Ascending aorta (tissue), 2 donors: ENCODE data around the gene AFF3. TPM values are rescaled to one million over a fixed set of nuclear protein-coding genes. Genes with fewer than 3 reads are reported as not detected.

Source experiments
- DNase-seq, 2 donors: peaks; one replicate each; pipeline ENCODE4 v3.0.0-alpha.2; 2019; ENCODE audit warnings: low spot score in 2 of 2
- H3K27ac ChIP-seq, 2 donors: fragments of 200-600 bp; sonication (generic); one replicate each; pipeline ENCODE4 v1.5.1; 2016 to 2017; ENCODE audit warnings: mild to moderate bottlenecking in 1 of 2
- H3K27me3 ChIP-seq: fragments of 200-600 bp; sonication (generic); one replicate; pipeline ENCODE4 v1.5.1; 2017
- H3K36me3 ChIP-seq, 2 donors: fragments of 200-600 bp; sonication (generic); one replicate each; pipeline ENCODE4 v1.5.1; 2016
- H3K4me1 ChIP-seq, 2 donors: fragments of 200-600 bp; sonication (generic); one replicate each; pipeline ENCODE4 v1.5.1; 2016 to 2017; ENCODE audit warnings: mild to moderate bottlenecking in 1 of 2
- H3K4me3 ChIP-seq, 2 donors: fragments of 200-600 bp; sonication (generic); one replicate each; pipeline ENCODE4 v1.5.1; 2016 to 2017; ENCODE audit warnings: mild to moderate bottlenecking in 1 of 2
- H3K9me3 ChIP-seq, 2 donors: fragments of 200-600 bp; sonication (generic); one replicate each; pipeline ENCODE4 v1.5.1; 2016
- CTCF ChIP-seq, 3 experiments: fragments of 200-600 bp in 2 of 3; fragments of 450-650 bp in 1 of 3; sonication (generic) in 2 of 3; IDR thresholded peaks; one replicate each; pipeline ENCODE4 v1.5.1; 2016 to 2019; ENCODE audit warnings: antibody characterized with exemption in 3 of 3, mild to moderate bottlenecking in 1 of 3, moderate library complexity in 1 of 3
- intact Hi-C: fragments of 100-400 bp; cut with DNase I; formaldehyde crosslinking; loops from one replicate; pipeline ENCODE4 v1.15.1; 2023
- total RNA-seq: library from RNA; depleted of rRNA; stranded (reverse); fragments of >200 nt; gene quantifications from one replicate; pipeline ENCODE4 v1.1.0, GENCODE V29; 2016

The AFF3 gene
- total RNA-seq, 1 donor from 2014 or later: 7.1 TPM

GRCh38 chr2:99545604-99546003 is 596.8 kb downstream of the AFF3 start:
- H3K27me3 ChIP-seq: no peaks in the 10 kb centered on the region

DNA sequence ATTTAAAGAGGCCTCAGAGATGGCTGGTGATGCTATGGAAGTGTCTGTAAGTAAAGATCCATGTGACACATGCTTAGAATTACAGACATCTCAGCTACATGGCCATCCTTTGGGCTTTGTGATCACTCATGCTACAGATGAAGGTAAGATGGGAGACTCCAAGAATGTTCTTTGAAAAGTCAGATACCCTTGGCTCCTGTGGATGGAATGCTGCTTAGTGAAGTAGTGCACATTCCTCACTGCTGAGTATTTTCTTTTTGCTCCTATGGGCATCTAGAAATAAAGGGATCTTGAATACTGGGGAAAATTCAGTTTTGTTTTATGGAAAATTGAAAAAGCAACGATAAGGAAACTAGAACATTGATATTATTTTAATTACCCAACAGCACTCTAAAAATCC is 597.3 kb downstream of the AFF3 start:
- Histone ChIP-seq H3K4me1 (peaks cover 0 to 3% of the 10 kb centered on the region in 2 donors), H3K36me3 (no peaks in the 10 kb centered on the region), H3K27me3 (no peaks in the 10 kb centered on the region), H3K9me3 (no peaks in the 10 kb centered on the region), H3K27ac (no peak overlapping the region), H3K4me3 (no peak overlapping the region)
- intact Hi-C loops: no loop called here
- TF ChIP-seq CTCF (IDR thresholded peaks at IDR 0.05): no peak
- DNase-seq: no peak

More at GRCh38 chr2:99545604-99546003, 596.8 kb downstream of the AFF3 start:
- Histone ChIP-seq H3K4me1 (peaks cover 0 to 3% of the 10 kb centered on the region in 2 donors), H3K4me3 (no peak overlapping the region), H3K36me3 (no peaks in the 10 kb centered on the region), H3K27ac (no peak overlapping the region), H3K9me3 (no peaks in the 10 kb centered on the region)
- TF ChIP-seq CTCF (IDR thresholded peaks at IDR 0.05): no peak
- intact Hi-C loops: no loop called here
- DNase-seq: no peak

DNA sequence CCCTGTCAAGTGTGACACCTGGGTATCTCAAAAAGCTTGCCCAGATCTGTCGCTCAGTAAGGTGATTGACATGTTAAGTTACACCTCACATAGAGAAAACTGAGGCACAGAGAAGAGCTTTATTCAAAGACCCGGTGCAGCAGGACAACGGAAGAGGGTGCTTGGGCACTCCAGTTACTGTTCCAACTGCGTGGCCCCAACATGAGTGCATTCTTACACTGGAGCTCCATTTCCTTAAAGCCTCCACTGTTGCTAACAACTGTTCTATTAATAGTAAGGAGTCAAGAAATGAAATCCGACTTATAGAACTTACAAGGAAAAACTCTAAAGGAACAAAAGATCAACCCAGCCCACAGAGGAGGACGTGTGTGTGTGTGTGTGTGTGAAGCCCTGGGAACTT is 597.8 kb downstream of the AFF3 start:
- no peaks in the 10 kb centered on the region for H3K9me3 ChIP-seq
- intact Hi-C loops: no loop called here
- no peak for DNase-seq

GRCh38 chr2:99543247-99543646 is 599.1 kb downstream of the AFF3 start:
- Histone ChIP-seq H3K27me3 (no peaks in the 10 kb centered on the region), H3K27ac (no peak overlapping the region), H3K9me3 (no peaks in the 10 kb centered on the region), H3K36me3 (no peaks in the 10 kb centered on the region), H3K4me3 (no peak overlapping the region), H3K4me1 (peaks cover 0 to 3% of the 10 kb centered on the region in 2 donors)
- intact Hi-C loops: no loop called here
- no peak for TF ChIP-seq CTCF (IDR thresholded peaks at IDR 0.05)
- no peak for DNase-seq

More for the DNA sequence above, 597.8 kb downstream of the AFF3 start:
- no peaks in the 10 kb centered on the region for H3K27me3 ChIP-seq
- H3K4me1 ChIP-seq: peaks cover 0 to 3% of the 10 kb centered on the region in 2 donors
- H3K36me3 ChIP-seq: no peaks in the 10 kb centered on the region
- no peak overlapping the region for H3K4me3 ChIP-seq
- no peak overlapping the region for H3K27ac ChIP-seq
- TF ChIP-seq CTCF (IDR thresholded peaks at IDR 0.05): no peak

DNA sequence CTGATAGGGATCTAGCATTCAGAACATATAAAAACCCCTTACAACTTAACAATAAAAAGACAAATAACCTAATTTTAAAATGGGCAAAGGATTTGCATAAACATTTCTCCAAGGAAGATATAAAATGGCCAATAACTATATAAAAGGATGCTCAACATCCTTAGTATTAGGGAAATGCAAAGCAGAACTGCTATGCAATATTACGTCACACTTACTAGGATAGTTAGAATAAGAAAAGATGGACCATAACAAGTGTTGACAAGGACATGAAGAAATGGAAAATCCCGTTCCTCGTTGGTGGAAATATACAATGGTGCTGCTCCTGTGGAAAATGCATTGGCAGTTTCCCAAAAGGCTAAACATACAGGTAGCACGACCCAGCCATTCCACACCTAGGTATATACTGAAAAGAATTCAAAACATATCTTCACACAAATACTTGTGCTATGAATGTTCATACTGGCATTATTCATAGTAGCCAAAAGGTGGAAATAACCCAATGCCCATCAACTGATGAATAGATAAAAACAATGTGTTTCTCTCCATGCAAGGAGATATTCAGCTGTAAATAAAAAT is 604.4 kb downstream of the AFF3 start:
- Histone ChIP-seq H3K9me3 (no peaks in the 10 kb centered on the region), H3K36me3 (no peaks in the 10 kb centered on the region), H3K27me3 (no peaks in the 10 kb centered on the region), H3K4me1 (no peaks in the 10 kb centered on the region), H3K27ac (no peak overlapping the region), H3K4me3 (no peak overlapping the region)
- DNase-seq: no peak
- TF ChIP-seq CTCF (IDR thresholded peaks at IDR 0.05): no peak
- intact Hi-C loops: no loop called here

DNA sequence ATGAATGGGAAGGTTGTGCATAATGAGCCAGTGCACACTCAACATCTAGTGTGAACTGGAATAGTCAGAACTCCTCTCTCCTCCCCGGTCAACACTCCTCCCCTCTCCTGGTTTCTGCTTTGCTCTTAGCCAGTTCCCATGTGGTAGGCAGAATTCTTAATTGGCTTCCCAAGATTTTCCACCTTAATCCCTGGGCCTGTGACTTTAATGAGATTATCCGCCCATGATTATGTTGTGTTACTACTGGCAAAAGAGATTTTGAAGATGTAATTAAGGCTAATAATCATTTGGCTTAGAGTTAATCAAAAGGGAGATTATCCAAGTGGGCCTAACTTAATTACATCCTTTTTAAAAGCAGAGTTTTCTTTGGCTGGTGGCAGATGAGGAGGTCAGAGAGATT is 618.3 kb downstream of the AFF3 start:
- no peaks in the 10 kb centered on the region for H3K4me1 ChIP-seq
- no peak overlapping the region for H3K27ac ChIP-seq
- no peak overlapping the region for H3K4me3 ChIP-seq
- H3K36me3 ChIP-seq: no peaks in the 10 kb centered on the region
- DNase-seq: no peak
- no peaks in the 10 kb centered on the region for H3K27me3 ChIP-seq
- no peak for TF ChIP-seq CTCF (IDR thresholded peaks at IDR 0.05)
- intact Hi-C loops: no loop called here
- no peaks in the 10 kb centered on the region for H3K9me3 ChIP-seq
